G401 (cell line): ENCODE measurements around the gene TUBB1. TPM values are rescaled to one million over a fixed set of nuclear protein-coding genes. Genes with fewer than 3 reads are reported as not detected.
"Not testable (repeated sequence)": the region's sequence is repeated elsewhere in the genome, so short reads cannot be mapped to it uniquely, and the experiment has no call there.

Source experiments
- DNase-seq: peaks from one replicate; pipeline ENCODE4 v3.0.0-alpha.2; 2015; ENCODE audit warnings: low spot score
- in situ Hi-C: cut with HindIII; loops from 2 replicates; pipeline ENCODE4 v1.10.0; 2016; ENCODE audit warnings: low sequenced_read_pairs, mixed read lengths
- total RNA-seq: library from RNA; depleted of rRNA; stranded (reverse); fragments of >200 nt; shearing (Covaris generic); gene quantifications from 2 replicates; pipeline ENCODE4 v1.2.3, GENCODE V29; 2014

The TUBB1 gene
- total RNA-seq, 1 experiment from 2014 or later = not detected

GRCh38 chr20:59033093-59033492 is 13.9 kb downstream of the TUBB1 start:
- DNase-seq = no peak
- in situ Hi-C loops = no loop called here

GRCh38 chr20:59033616-59034165 is 14.5 kb downstream of the TUBB1 start:
- no peak for DNase-seq
- in situ Hi-C loops = no loop called here

- in situ Hi-C loops = no loop called here
- DNase-seq = no peak
These were observed 16.2 kb downstream of the TUBB1 start for GRCh38 chr20:59035381-59035780.

- DNase-seq = no peak
- in situ Hi-C loops = no loop called here
These were observed 18.2 kb downstream of the TUBB1 start for GRCh38 chr20:59037386-59037785.

GRCh38 chr20:59039233-59039632 is 20.0 kb downstream of the TUBB1 start:
- DNase-seq = no peak
- in situ Hi-C loops = no loop called here

GRCh38 chr20:59040667-59041066 is 21.4 kb downstream of the TUBB1 start:
- in situ Hi-C loops = no loop called here
- DNase-seq = no peak

- in situ Hi-C loops = not testable (repeated sequence)
These were observed 22.3 kb downstream of the TUBB1 start for GRCh38 chr20:59041487-59041886.

GRCh38 chr20:59042151-59042795 is 23.0 kb downstream of the TUBB1 start, which contains the start of gene PRELID3B:
PRELID3B (minus strand) TSS chr20:59042786; CDS start chr20:59042730, 56 bp downstream.
- DNase-seq = no peak
- in situ Hi-C loops = no loop called here

More at GRCh38 chr20:59041487-59041886, 22.3 kb downstream of the TUBB1 start:
- DNase-seq = not testable (repeated sequence)

- peak; percentile 87 for DNase-seq
- in situ Hi-C loops = no loop called here
These were observed 23.8 kb downstream of the TUBB1 start for GRCh38 chr20:59042796-59043631.

GRCh38 chr20:59043698-59044097 is 24.5 kb downstream of the TUBB1 start:
- peak; percentile 16 for DNase-seq
- in situ Hi-C loops = no loop called here

GRCh38 chr20:59044295-59044694 is 25.1 kb downstream of the TUBB1 start:
- in situ Hi-C loops = no loop called here
- DNase-seq = no peak

GRCh38 chr20:59044796-59045195 is 25.6 kb downstream of the TUBB1 start:
- in situ Hi-C loops = no loop called here
- no peak for DNase-seq

GRCh38 chr20:59046862-59047261 is 27.6 kb downstream of the TUBB1 start:
- DNase-seq = no peak
- in situ Hi-C loops = no loop called here

GRCh38 chr20:59047938-59048680 is 28.9 kb downstream of the TUBB1 start:
- in situ Hi-C loops = no loop called here
- DNase-seq = no peak

- no peak for DNase-seq
- in situ Hi-C loops = no loop called here
These were observed 29.4 kb downstream of the TUBB1 start for GRCh38 chr20:59048681-59049030.

GRCh38 chr20:59050437-59050836 is 31.2 kb downstream of the TUBB1 start:
- no peak for DNase-seq
- in situ Hi-C loops = no loop called here

GRCh38 chr20:59051666-59052185 is 32.5 kb downstream of the TUBB1 start:
- in situ Hi-C loops = no loop called here

GRCh38 chr20:59055302-59055701 is 36.1 kb downstream of the TUBB1 start:
- no peak for DNase-seq
- in situ Hi-C loops = no loop called here

More at GRCh38 chr20:59051666-59052185, 32.5 kb downstream of the TUBB1 start:
- DNase-seq = no peak

- in situ Hi-C loops = no loop called here
- no peak for DNase-seq
These were observed 42.9 kb downstream of the TUBB1 start for GRCh38 chr20:59062081-59062480.
